ENCODE data around the gene XYLT2.
"Not testable (repeated sequence)": the region's sequence is repeated elsewhere in the genome, so short reads cannot be mapped to it uniquely, and the experiment has no call there.

DNA sequence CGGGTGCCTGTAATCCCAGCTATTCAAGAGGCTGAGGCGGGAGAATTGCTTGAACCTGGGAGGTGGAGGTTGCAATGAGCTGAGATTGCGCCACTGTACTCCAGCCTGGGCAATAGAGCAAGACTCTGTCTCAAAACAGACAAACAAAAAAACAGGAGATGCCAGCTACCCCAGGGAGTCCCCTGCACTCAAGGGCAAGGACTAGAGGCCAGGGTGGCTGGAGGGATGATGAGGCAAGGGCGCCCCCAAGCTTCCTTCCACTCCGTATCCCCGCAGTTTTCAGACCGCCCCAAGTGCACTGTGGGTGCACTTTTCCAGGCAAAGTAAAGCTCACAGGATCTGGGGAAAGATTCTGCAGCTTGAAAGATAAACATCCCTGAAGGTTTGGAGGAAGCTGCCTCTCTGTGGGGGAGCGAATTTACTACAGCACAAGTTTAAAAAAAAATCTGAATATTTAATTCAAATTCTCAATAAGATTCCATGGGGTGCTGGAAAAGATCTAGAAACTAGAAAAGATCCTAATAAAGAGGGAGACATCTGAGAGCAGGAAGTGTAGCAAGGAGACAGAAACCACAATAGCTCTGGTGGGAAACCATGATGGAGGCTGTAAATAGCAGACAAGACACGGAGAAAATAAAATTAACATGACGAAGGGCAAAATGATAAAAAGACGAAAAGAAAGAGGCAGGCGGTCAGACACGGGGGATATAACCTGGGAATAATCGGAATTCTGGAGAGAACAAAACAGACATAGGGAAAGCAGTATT lies 12.5 kb upstream of the XYLT2 start:
- TF ChIP-seq POLR2AphosphoS5 (IDR thresholded peaks at IDR 0.05) = not testable (repeated sequence)
- TF ChIP-seq, protein P1, sequence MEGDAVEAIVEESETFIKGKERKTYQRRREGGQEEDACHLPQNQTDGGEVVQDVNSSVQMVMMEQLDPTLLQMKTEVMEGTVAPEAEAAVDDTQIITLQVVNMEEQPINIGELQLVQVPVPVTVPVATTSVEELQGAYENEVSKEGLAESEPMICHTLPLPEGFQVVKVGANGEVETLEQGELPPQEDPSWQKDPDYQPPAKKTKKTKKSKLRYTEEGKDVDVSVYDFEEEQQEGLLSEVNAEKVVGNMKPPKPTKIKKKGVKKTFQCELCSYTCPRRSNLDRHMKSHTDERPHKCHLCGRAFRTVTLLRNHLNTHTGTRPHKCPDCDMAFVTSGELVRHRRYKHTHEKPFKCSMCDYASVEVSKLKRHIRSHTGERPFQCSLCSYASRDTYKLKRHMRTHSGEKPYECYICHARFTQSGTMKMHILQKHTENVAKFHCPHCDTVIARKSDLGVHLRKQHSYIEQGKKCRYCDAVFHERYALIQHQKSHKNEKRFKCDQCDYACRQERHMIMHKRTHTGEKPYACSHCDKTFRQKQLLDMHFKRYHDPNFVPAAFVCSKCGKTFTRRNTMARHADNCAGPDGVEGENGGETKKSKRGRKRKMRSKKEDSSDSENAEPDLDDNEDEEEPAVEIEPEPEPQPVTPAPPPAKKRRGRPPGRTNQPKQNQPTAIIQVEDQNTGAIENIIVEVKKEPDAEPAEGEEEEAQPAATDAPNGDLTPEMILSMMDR (IDR thresholded peaks at IDR 0.05) = not testable (repeated sequence)

All from stomach (tissue), 4 donors.